Stimulated activated CD8-positive, alpha-beta memory T cell treated with anti-CD3 and anti-CD28 coated beads, Interleukin-12 subunit alpha, Interleukin-12 subunit beta, amount 100 ng/mL, for 4 hours (primary cell): ENCODE measurements around the gene PNPLA7.
"Not testable (repeated sequence)": the region's sequence is repeated elsewhere in the genome, so short reads cannot be mapped to it uniquely, and the experiment has no call there.

Experiments used
- DNase-seq: peaks from one replicate; pipeline ENCODE4 v3.0.0-alpha.2; 2020; ENCODE audit warnings: low read depth

The PNPLA7 gene

GRCh38 chr9:137513801-137514570, 36.2 kb downstream of the PNPLA7 start:
- not testable (repeated sequence) for DNase-seq

GRCh38 chr9:137513136-137513535, 37.1 kb downstream of the PNPLA7 start:
- DNase-seq, result not testable (repeated sequence)

DNA sequence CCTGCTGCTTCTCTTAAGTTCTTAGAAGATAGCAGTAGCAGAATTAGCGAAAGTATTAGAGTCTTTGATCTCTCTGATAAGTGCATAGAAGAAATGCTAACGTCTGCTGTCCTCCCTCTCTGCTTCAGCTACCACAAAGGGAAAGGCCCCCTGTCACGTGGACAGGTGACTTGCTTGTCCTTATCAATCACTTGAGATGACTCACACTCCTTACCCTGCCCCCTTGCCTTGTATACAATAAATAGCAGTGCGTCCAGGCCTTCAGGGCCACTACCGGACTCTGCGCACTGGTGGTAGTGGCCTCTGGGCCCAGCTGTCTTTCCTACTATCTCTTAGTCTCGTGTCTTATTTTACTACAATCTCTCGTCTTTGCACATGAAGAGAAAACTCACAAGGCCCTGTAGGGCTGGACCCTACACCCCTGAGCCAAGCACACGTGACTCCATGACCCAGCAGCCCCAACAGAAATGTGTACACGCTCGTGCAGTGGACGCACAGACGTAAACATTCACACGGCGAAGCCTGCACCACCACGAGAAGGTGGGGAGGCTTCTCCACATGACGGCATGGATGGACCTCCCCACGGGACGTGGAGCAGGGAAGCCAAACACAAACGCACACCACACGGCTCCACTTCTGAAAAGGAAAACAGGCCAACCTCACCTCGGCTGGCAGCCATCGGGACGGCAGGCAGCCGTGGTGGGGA, 38.3 kb downstream of the PNPLA7 start:
- DNase-seq, result no peak

DNA sequence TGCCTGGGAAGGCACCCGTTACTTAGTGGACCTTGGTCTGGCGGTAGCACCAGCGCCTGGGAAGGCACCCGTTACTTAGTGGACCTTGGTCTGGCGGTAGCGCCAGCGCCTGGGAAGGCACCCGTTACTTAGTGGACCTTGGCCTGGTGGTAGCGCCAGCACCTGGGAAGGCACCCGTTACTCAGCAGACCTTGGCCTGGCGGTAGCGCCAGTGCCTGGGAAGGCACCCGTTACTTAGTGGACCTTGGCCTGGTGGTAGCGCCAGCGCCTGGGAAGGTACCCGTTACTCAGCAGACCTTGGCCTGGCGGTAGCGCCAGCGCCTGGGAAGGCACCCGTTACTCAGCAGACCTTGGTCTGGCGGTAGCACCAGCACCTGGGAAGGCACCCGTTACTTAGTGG, 39.1 kb downstream of the PNPLA7 start:
- not testable (repeated sequence) for DNase-seq

GRCh38 chr9:137509198-137509597, 41.0 kb downstream of the PNPLA7 start:
- no peak for DNase-seq

DNA sequence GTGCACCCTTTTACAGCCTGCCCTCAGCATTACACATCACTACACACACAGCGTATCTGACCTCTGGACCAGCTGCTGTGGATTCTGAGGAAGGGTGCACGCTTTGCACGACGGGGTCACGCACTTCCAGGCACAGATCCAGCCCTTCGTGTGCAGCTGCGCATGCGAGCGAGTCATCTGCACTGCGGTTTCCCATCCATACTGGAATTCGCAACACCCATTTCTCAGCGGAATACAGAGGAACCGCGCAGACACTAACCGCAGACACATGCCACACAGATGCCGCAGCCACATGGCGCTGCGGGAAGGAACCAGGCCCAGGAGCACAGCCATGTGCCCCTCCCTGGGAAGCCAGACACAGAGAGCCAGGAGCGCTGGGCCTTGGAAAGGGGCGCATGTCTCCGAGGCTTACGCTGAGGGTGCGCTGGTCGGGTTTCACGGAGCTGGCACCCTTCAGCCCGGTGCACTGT, 43.5 kb downstream of the PNPLA7 start:
- no peak for DNase-seq

- no peak for DNase-seq
Observed at GRCh38 chr9:137506274-137506673, 43.9 kb downstream of the PNPLA7 start.

DNA sequence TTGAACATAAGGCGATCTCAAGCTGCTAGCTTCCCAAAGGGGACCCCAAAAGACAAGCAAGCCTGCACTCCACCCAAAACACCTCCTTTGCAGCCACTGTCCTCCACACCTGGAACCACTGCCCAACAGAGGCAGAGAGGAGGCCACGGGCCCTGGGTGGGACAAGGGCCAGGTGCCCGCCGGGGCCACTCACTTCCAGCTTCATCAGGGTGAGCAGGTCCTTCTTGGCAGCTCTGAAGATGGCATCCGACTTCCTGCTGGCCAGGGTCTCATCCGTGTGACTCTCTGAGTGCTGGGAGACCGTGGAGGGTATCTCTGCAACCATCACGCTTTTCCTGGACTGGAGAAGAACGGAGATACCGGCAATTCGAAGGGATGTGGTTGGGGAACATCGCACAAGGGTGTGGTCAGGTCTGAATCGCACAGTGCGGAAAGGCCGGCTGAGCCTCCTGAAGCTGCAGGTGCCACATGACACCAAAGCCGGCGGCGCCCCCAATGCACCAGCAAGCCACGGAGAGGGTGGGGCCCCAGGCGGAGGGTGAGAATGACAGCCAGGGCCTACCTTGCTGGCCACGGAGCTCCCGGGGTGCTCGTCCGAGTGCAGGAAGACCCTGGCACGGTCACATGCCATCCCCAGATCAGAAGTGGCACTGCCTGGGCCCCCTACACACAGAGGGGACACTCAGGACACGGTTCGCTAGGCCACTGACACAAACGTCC, 44.6 kb downstream of the PNPLA7 start:
- no peak for DNase-seq

GRCh38 chr9:137504432-137504777, 45.8 kb downstream of the PNPLA7 start:
- no peak for DNase-seq

- DNase-seq, result no peak
Observed at GRCh38 chr9:137502008-137502911, 47.9 kb downstream of the PNPLA7 start.

GRCh38 chr9:137501457-137501856, 48.7 kb downstream of the PNPLA7 start:
- DNase-seq, result no peak

DNA sequence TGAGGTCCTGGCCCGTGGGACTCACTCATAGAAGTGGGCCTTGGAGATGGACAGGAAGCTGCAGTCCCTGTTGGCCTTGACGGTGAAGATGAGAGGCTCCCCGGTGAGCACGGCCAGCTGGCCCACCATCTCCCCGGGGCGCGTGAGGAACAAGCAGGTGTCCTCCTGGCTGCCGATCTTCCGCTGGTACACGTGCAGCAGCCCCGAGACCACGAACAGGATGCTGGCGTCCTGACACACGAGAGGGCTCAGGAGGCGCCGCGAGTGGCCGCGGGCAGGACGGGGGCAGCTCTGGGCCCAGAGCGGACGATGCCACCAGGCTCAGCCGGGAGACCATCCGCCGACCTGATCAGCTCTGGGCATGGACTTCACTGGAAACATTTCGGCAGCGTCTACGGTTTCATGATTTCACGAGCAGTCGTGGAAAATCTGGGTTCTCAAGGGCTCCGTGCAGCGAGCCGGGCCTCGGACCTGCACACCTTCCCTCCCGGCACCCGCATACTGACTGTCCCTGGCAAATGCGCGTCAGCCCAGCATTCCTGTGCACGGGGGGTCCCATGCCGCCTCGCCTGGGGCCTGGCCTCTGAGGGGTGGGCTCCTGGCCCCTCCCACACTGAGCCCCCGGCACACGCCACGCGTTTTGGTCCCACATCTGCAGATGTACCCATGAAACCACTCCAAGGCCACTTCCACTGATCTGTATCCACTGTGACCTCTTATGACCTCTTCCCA, 49.4 kb downstream of the PNPLA7 start:
- DNase-seq, result no peak

DNA sequence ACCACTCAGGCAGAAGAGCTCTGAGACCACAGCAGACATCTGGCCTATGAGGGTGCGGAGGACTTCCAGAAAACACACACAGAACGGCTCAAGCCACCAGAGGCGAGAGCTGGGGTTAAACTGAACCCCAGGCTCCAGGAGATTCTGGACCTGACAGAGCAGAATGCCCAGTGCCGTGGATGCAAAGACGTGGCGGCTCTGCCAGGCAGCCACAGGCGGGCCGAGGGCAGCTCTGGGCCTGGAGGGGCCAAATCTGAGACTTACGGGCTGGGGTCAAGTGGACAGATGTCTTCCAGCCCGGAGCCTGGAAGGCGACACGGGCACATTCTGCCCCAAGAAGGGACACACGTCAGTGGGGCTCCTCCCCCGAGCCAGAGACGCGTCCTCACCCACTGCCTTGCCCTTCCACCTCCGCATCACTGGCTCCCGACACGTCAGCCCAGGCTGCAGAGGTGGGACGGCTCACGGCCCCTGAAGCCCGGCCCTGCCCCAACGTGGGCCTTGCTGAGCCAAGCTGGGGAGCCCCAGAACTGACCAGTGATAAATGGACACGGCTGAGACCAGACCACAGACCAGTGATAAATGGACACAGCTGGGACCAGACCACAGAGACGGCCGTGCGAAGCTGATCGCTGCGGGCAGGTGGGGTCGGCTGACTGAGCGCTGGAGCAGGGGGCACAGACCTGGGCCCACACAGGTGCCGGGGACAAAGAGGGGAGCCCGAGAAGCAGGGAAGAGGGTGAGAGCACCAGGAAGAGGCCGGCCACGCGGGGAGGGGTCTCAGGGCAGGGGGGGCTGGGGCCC, 50.1 kb downstream of the PNPLA7 start:
- no peak for DNase-seq

DNA sequence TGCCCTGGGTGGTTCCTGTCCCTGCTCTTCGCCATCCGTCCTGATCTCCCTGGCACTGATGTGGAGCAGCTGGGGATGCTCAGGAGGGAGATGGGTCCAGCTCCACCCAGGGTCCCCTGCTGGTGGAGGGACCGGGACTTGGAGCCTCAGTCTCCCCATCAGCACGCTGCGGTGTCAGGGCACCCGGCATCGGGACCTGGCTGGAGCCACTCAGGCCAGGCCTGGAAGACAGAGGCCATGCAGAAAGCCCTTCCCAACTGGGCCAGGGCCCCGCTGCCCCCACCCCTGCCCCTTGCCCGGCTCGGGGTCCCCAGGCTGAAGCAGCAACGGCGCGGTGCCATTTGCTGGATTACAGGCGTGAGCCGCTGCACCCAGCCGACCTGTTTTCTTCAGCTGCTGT, 50.8 kb downstream of the PNPLA7 start:
- no peak for DNase-seq

GRCh38 chr9:137498720-137499150, 51.5 kb downstream of the PNPLA7 start:
- no peak for DNase-seq

GRCh38 chr9:137497921-137498719, 52.1 kb downstream of the PNPLA7 start:
- DNase-seq, result no peak

DNA sequence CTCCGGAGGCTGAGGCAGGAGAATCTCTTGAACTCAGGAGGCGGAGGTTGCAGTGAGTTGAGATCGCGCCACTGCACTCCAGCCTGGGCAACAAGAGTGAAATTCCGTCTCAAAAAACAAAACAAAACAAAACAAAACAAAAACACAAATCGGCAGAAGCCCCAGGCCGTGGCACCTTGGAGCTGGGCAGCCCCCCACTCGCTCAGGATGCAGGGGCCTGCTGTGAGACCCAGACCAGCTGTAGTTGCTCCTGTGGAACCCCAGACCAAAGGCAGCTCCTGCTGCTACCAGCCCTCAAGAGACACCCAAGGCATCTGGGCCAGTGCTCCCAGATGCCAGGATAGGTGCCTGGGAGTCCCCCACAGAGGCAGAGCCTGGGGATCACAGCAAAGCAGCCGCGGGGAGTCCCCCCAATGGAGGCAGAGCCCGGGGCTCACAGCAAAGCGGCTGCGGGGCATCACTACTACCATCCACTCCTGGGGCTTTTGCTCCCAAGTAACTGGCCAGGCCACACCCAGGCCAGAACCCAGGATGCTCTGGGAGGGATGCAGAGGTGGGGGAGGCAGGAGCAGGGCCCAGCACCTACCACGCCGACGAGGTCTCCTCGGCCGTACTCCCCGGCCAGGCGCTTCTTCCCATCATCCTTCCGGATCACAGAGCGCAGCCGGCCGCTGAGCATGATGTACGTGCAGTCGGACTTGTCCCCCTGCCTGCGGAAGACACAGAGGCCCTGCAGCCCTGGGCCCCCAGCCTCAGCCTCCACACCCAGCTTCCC, 53.4 kb downstream of the PNPLA7 start:
- no peak for DNase-seq

DNA sequence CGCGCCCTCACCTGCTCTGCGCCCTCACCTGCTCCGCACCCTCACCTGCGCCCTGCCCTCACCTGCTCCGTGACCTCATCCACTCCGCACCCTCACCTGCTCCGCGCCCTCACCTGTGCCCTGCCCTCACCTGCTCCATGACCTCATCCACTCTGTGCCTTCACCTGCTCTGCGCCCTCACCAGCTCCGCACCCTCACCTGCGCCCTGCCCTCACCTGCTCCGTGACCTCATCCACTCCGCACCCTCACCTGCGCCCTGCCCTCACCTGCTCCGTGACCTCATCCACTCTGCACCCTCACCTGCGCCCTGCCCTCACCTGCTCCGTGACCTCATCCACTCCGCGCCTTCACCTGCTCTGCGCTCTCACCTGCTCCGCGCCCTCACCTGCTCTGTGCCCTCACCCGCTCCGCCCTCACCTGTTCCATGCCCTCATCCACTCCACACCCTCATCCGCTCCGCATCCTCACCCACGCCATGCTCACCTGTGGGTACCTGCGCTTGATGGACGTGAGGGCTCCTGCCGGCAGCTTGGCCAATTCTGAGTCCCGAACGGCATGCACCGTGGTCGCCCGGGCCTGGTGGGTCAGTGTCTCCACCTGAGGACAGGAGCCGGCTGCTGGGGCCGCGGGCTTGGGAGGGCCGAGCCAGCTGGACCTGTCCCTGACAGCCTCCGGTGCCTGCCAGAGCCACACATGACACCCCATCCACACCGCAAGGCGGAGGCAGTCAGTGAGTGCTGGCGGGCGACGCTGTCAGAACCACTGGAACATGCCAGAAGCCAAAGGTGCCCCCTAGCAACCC, 55.5 kb downstream of the PNPLA7 start:
- no peak for DNase-seq
